ENCODE measurements around the gene PFKFB4.
A peak's percentile ranks its signal among the peaks of the same experiment; 100 is the strongest.

The PFKFB4 gene

GRCh38 chr3:48598323-48599076 lies 41.9 kb upstream of the PFKFB4 start:
- in situ Hi-C loops (cut with HindIII; ENCODE audit: low sequenced_read_pairs): no loop called here
- DNase-seq (ENCODE audit: low read depth, low spot score): peak; percentile 95
- no peak for TF ChIP-seq CTCF (IDR thresholded peaks at IDR 0.05; ENCODE audit: low read depth, low read length)
- no peak overlapping the region for H3K4me3 ChIP-seq (ENCODE audit: low read depth, low read length)

- in situ Hi-C loops (cut with HindIII; ENCODE audit: low sequenced_read_pairs): no loop called here
- no peak for TF ChIP-seq CTCF (IDR thresholded peaks at IDR 0.05; ENCODE audit: low read depth, low read length)
- DNase-seq (ENCODE audit: low read depth, low spot score): no peak
- no peak overlapping the region for H3K4me3 ChIP-seq (ENCODE audit: low read depth, low read length)
Observed at GRCh38 chr3:48597408-48597800, 40.8 kb upstream of the PFKFB4 start.

- in situ Hi-C loops (cut with HindIII; ENCODE audit: low sequenced_read_pairs): no loop called here
- DNase-seq (ENCODE audit: low read depth, low spot score): no peak
- H3K4me3 ChIP-seq (ENCODE audit: low read depth, low read length): no peak overlapping the region
- TF ChIP-seq CTCF (IDR thresholded peaks at IDR 0.05; ENCODE audit: low read depth, low read length): no peak
Observed at GRCh38 chr3:48596676-48597407, 40.2 kb upstream of the PFKFB4 start.

- in situ Hi-C loops (cut with HindIII; ENCODE audit: low sequenced_read_pairs): no loop called here
- no peak overlapping the region for H3K4me3 ChIP-seq (ENCODE audit: low read depth, low read length)
- no peak for TF ChIP-seq CTCF (IDR thresholded peaks at IDR 0.05; ENCODE audit: low read depth, low read length)
- DNase-seq (ENCODE audit: low read depth, low spot score): no peak
Observed at GRCh38 chr3:48596157-48596556, 39.6 kb upstream of the PFKFB4 start.

- TF ChIP-seq CTCF (IDR thresholded peaks at IDR 0.05; ENCODE audit: low read depth, low read length): no peak
- in situ Hi-C loops (cut with HindIII; ENCODE audit: low sequenced_read_pairs): no loop called here
- peak overlapping the region; percentile 48 for H3K4me3 ChIP-seq (ENCODE audit: low read depth, low read length)
- peak; percentile 92 for DNase-seq (ENCODE audit: low read depth, low spot score)
Observed at GRCh38 chr3:48595526-48596121, 39.0 kb upstream of the PFKFB4 start.

GRCh38 chr3:48595075-48595525 lies 38.5 kb upstream of the PFKFB4 start, which contains the start of gene COL7A1:
Gene COL7A1, minus strand, starts transcription at chr3:48595329. Its CDS starts 170 bp downstream, at chr3:48595159.
- no peak for DNase-seq (ENCODE audit: low read depth, low spot score)
- in situ Hi-C loops (cut with HindIII; ENCODE audit: low sequenced_read_pairs): no loop called here
- H3K4me3 ChIP-seq (ENCODE audit: low read depth, low read length): peak within 1 kb of the TSS; percentile 48
- TF ChIP-seq CTCF (IDR thresholded peaks at IDR 0.05; ENCODE audit: low read depth, low read length): no peak

All from astrocyte of the spinal cord (primary cell).